Epidermal melanocyte (primary cell): ENCODE results near the gene ALDOA.

Experiments used
- DNase-seq: peaks from one replicate; pipeline ENCODE4 v3.0.0; 2011; ENCODE audit warnings: low spot score; ENCODE audit not compliant: insufficient read length

ALDOA gene

DNA sequence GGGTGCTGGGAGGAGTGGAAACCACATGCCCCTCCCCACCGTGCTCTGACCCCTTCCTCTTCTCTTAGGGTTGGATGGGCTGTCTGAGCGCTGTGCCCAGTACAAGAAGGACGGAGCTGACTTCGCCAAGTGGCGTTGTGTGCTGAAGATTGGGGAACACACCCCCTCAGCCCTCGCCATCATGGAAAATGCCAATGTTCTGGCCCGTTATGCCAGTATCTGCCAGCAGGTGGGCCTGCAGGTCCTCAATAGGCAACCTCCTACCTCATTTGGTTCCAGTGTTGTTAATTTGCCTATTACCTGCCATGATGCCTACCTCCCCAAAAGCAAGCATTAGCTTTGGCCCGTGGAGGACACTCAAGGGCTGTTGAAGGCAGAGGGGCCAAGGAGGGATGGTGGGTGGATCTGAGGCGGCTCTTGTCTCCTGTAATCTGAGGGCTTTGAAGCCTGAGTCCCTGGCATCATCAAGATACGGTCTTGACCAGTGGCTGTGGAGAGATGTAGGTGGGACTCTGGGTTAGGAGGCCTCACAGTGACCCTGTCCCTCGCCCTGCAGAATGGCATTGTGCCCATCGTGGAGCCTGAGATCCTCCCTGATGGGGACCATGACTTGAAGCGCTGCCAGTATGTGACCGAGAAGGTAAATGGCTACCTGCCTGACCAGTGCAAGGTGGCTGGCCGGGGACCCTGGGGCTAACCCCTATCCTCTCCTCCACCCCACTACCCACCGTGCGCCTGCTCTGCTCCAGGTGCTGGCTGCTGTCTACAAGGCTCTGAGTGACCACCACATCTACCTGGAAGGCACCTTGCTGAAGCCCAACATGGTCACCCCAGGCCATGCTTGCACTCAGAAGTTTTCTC is 3.4 kb downstream of the ALDOA start:
- DNase-seq: peak; percentile 2

DNA sequence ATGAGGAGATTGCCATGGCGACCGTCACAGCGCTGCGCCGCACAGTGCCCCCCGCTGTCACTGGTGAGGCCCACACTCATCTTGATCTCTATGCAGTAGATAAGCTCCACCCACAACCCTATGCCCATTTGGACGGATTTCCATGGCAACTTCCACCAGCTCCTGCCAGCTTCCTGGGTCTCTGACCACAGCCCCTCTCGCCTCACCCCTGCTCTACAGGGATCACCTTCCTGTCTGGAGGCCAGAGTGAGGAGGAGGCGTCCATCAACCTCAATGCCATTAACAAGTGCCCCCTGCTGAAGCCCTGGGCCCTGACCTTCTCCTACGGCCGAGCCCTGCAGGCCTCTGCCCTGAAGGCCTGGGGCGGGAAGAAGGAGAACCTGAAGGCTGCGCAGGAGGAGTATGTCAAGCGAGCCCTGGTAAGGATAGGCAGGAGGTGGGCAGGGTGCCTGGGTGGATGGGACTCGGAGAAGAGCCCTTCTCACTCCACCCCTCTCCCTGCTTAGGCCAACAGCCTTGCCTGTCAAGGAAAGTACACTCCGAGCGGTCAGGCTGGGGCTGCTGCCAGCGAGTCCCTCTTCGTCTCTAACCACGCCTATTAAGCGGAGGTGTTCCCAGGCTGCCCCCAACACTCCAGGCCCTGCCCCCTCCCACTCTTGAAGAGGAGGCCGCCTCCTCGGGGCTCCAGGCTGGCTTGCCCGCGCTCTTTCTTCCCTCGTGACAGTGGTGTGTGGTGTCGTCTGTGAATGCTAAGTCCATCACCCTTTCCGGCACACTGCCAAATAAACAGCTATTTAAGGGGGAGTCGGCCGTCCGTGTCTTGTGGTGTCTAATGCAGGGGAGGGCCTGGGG is 4.3 kb downstream of the ALDOA start:
- peak; percentile 41 for DNase-seq

GRCh38 chr16:30070490-30070889 is 4.9 kb downstream of the ALDOA start:
- no peak for DNase-seq

DNA sequence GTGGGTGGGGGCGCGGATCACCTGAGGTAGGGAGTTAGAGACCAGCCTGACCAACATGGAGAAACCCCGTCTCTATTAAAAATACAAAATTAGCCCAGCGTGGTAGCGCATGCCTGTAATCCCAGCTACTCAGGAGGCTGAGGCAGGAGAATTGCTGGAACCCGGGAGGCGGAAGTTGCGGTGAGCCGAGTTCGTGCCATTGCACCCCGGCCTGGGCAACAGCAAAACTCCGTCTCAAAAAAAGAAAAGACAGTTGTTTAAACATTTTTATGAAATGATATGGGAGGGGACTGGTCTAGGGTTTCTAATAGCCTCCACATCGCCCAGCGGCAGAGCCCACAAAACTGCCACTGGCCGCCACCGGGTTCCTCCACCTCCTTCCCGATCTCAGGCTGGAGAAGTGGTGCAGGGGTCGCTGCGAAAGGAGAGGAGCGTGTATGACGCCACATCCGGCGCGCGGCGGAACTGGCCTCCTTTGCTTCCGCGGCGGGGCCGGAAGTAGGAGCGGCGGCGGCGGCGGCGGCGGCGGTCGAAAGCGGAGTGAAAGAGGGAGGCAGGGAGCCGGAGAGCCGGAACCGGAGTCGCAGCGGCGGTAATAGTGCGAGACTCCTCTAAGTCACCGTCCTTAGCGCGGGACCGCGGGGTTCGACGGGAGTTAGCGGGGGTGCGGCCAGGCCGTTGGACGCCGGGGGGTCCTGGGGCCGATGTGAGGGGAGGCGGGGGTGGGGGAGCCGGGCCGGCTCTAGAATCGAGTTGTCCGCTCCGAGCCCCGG is 10.1 kb downstream of the ALDOA start, which contains the start of gene PPP4C:
Gene PPP4C (plus strand): TSS at position 492 of the 773 bp plus-strand sequence. CDS start 384 bp downstream, outside the sequence.
- peak; percentile 98 for DNase-seq

DNA sequence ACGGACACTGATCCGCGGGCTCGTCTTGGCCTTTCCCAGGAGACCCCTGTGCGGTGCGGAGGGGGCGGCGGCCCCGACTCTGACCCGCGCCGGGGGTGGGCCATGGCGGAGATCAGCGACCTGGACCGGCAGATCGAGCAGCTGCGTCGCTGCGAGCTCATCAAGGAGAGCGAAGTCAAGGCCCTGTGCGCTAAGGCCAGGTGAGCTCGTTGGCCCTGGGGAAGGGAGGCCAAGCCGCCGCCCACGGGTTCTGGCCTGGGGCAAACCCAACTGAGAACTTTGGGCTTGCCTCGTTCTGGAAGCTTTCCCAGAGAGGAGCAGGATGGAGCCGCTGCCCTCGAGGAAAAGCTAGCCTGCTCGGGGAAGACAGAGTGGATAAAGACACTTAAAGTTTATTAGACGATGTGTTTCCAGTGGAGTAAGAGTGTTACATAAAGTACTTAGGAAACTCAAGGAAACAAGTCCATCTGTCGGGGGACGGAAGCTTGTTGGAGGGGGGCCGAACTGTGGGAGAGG is 10.8 kb downstream of the ALDOA start:
- no peak for DNase-seq

DNA sequence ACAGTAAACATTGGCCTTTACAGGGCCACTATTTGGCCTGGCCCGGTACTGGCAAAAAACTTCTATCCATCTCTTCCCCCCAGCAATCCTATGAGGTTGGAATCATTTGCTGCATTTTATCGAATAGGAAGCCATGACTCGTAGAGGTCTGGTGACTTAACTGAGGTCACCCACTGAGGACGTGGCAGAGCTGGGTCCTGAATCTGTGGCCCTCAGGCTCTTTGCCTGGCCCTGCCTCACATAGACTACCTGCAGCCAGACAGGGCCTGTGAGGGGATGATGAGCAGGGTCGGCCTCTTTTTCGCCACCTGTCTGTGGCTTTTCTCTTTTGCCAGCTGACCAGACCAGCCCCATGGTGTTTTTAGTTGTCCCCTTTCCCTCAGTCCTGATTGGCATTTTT is 12.1 kb downstream of the ALDOA start:
- no peak for DNase-seq

- DNase-seq: peak; percentile 10
Measured at GRCh38 chr16:30078744-30079143, 13.2 kb downstream of the ALDOA start.

DNA sequence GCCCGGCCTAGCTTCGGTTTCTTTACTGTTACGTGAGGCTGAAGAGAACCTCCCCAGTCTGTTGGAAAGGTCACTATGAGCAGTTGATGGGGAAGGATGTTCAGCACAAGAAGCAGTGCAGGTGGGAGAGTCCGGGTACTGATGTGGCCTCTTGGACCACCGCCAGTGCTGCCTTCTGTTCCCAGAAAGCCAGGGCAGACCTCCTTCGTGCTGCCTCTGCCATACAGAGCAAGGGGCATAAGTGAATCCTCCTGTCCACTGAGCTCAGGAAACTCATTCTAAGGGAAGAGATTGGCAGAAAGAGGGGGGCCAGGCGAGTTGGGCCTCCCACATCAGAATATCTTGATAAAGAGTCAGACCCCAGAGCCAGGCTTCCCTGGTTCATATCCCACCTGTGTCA is 13.9 kb downstream of the ALDOA start:
- DNase-seq: peak; percentile 3

DNA sequence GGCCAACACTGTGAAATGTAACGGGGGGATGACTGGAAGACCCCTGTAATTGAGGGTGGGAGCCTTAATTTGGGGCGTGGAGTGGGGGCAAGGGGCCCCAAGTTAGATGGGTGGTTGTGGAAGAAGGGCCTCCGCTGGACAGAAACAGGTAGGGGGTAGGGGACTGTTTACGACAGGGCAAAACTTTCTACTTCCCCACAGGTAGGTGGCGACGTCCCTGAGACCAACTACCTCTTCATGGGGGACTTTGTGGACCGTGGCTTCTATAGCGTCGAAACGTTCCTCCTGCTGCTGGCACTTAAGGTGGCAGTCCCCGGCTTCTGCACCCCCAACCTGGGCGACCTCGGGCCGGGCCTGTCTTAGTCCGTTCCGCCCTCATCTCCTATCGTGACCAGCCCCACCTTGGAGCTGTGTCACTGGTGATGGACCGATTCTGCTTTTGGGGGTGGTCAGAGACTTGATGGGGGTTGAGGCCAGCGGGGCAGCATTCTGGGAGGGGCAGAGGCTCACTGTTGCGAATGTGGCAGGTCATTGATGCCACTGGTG is 17.1 kb downstream of the ALDOA start:
- no peak for DNase-seq

DNA sequence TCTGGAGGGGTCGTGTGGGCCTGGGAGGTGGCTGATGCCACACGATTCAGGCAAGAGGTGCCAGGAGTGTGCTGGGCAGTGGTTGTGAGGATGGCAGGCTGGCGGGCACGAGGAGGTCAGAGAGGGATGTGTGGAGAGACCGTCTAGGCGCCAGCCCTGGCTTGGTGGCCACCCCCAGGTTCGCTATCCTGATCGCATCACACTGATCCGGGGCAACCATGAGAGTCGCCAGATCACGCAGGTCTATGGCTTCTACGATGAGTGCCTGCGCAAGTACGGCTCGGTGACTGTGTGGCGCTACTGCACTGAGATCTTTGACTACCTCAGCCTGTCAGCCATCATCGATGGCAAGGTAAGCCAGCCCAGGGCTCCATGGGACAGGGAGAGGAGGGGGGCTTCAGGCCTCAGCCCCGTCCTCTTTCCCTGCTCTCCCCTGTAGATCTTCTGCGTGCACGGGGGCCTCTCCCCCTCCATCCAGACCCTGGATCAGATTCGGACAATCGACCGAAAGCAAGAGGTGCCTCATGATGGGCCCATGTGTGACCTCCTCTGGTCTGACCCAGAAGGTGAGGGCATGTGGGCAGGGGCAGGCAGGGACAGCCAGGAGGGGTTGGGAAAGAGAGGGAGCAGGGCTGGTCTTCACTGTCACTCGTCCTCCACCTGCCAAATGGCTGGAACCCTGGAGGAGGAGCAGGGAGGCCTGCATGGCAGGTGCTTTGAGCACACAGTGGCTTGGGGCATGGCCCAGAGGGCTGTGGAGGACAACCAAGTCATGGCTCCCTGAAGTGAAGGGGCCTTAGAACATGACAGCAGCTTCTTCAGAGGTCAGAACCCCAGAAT is 17.9 kb downstream of the ALDOA start:
- DNase-seq: no peak

GRCh38 chr16:30084096-30084815 is 18.7 kb downstream of the ALDOA start:
- DNase-seq: no peak

- DNase-seq: no peak
Measured at GRCh38 chr16:30084816-30085159, 19.2 kb downstream of the ALDOA start.

DNA sequence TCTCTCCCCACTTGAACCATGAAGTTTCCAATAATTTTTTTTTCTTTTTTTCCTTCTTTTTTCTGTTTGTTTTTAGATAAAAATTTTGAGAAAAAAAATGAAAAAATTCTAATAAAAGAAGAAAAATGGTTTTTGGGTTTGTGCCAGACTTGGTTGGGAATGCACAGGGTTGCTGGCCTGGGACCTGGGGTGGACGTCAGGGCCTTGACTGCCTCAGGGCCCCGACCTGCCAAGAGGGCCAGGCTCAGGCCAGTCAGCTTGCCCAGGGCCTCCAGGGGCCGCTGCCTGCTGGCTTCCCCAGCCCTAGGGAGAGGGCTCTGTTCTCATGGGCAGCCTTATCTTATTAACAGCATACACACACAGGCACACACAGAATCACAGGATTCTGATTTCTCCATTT is 19.7 kb downstream of the ALDOA start:
- no peak for DNase-seq

GRCh38 chr16:30085820-30086219 is 20.3 kb downstream of the ALDOA start:
- DNase-seq: no peak

DNA sequence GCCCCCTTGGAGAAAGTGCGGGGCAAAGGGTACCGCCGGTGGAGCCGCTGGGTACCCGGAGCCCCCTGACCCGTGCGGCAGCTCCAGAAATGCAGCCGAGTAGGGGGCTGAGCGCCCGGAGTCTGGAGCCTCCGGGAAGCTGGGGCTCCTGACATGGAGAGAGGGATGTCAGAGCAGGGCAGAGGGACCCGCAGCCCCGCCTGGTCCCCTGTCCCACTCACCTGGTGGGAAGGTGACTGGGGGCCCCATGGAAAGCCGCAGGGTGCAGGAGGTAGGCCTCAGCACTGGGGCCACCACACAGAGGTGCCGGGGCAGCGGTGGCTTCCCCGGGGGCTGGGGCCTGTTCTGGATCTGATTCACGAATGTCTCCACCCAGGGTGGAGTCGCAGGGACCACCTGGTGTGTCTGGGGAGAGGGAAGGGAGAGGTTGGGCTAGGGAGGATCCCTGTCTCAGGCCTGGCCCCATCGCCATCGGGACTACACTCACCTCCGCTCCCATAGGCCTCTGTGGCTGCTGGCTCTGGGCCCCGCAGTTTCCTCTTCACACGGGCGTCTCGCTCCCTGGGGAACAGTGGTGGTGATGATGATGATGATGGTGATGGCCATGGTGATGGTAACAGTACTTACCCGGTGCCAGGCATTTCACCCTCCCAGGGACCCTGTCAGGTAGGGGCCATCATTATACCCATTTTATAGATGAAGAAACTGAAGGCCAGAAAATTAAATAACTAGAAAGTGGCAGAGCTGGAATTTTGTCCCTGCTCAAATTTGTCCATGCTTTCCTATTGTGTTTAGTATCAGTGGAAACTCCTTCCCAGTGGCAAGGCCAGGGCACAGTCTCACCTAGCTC is 21.0 kb downstream of the ALDOA start:
- no peak for DNase-seq

DNA sequence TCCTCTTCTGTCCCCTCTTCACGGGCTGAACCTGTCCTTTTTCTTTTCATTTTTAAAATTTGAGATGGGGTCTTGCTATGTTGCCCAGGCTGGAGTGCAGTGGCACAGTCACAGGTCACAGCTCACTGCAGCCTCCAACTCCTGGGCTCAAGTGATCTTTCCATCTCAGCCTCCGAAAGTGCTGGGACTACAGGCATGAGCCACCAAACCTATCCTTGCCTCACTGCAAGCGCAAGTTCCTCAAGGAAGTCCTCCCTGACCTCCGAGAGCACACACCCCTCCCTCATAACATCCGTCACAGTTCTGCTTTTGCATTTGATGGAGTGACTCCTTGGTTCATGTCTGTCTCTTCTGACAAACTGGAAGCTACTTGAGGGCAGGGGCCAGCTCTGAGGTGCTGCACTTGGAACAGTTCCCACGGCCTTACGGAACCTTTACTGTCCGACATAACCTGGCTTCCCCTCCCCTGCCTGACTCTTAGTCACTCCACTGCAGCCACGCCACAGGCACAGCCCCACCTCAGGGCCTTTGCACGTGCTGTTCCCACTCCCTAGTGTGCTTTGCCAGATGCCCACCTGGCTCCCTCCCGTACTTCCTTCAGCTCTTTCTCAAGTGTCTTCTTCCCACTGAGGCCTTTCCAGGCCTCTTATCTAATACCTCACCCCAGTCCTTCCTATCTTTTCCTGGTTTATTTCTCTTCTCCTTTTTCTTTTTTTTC is 21.8 kb downstream of the ALDOA start:
- DNase-seq: no peak

GRCh38 chr16:30088237-30088831 is 22.8 kb downstream of the ALDOA start:
- DNase-seq: no peak
